HCT116 (cell line): ENCODE results near the gene PRSS36. TPM values are rescaled to one million over a fixed set of nuclear protein-coding genes. Genes with fewer than 3 reads are reported as not detected.
A peak's percentile ranks its signal among the peaks of the same experiment; 100 is the strongest.

Source experiments
- ATAC-seq: fragments of 200-7000 bp; cut with Tn5 transposase; 2 replicates; pipeline ENCODE4 v1.9.1; 2020; ENCODE audit warnings: mild to moderate bottlenecking, moderate library complexity
- BruUV-seq: library from RNA; stranded (reverse); fragments of 400-500 nt; replicated peaks from 2 replicates; lab custom pipeline; 2021; lab: Mats Ljungman, UMichigan
- CTCF ChIA-PET: fragments of 300-600 bp; sonication (Branson Sonifier 250); formaldehyde crosslinking; loops from one replicate; lab custom pipeline; 2021; ENCODE audit warnings: antibody characterized with exemption; lab: Charles Lee
- POLR2A ChIA-PET: fragments of 300-600, 350-600 bp; sonication (Branson Sonifier 250); formaldehyde crosslinking; loops from one replicate; lab custom pipeline; 2021; ENCODE audit warnings: antibody characterized with exemption; lab: Charles Lee
- RAD21 ChIA-PET, 2 experiments: fragments of 300-600 bp; sonication (Branson Sonifier 250); formaldehyde crosslinking; loops; one replicate each; lab custom pipeline; 2023; ENCODE audit warnings: low total read pairs in 2 of 2; ENCODE audit not compliant: uncharacterized antibody in 2 of 2, unreplicated experiment in 2 of 2, low non-redundant PET in 1 of 2; lab: Charles Lee
- DNase-seq: peaks from one replicate; pipeline ENCODE4 v3.0.0-alpha.2; 2010; ENCODE audit warnings: low read depth, low spot score
- H2AFZ ChIP-seq: fragments of 200-600 bp; shearing (Covaris generic), sonication (generic); 2 replicates; pipeline ENCODE4 v1.6.1; 2017; ENCODE audit warnings: low read depth, mixed run types, mixed read lengths, antibody characterized with exemption, low read length; ENCODE audit not compliant: poor library complexity, severe bottlenecking
- H3K27ac ChIP-seq: 2 replicates; pipeline ENCODE4 v1.5.1; 2012; ENCODE audit warnings: low read depth, low read length
- H3K27me3 ChIP-seq: fragments of 200-600 bp; sonication (generic); 2 replicates; pipeline ENCODE4 v1.6.1; 2016; ENCODE audit warnings: mixed run types, low read length, mixed read lengths; ENCODE audit not compliant: insufficient read depth
- H3K36me3 ChIP-seq, 2 experiments: fragments of 200-500 bp in 1 of 2; fragments of 200-600 bp in 1 of 2; sonication (Bioruptor generic) in 1 of 2; sonication (generic) in 1 of 2; 2 replicates each; pipeline versions ENCODE4 v1.5.1 to v1.6.1; 2014 to 2016; ENCODE audit warnings: low read length in 2 of 2, inconsistent platforms in 1 of 2, mixed read lengths in 1 of 2, mixed run types in 1 of 2; ENCODE audit not compliant: insufficient read depth in 2 of 2, control insufficient read depth in 1 of 2
- H3K4me1 ChIP-seq, 2 experiments: fragments of 200-600 bp in 1 of 2; sonication (generic) in 1 of 2; 2 replicates each; pipeline versions ENCODE4 v1.5.1 to v1.6.1; 2012 to 2017; ENCODE audit warnings: low read length in 2 of 2, inconsistent platforms in 1 of 2, mild to moderate bottlenecking in 1 of 2, mixed read lengths in 1 of 2, mixed run types in 1 of 2, moderate library complexity in 1 of 2; ENCODE audit not compliant: insufficient read depth in 2 of 2, control insufficient read depth in 1 of 2
- H3K4me2 ChIP-seq: fragments of 200-600 bp; sonication (generic); 2 replicates; pipeline ENCODE4 v1.6.1; 2017; ENCODE audit warnings: mixed run types, low read length, mixed read lengths
- H3K4me3 ChIP-seq, 2 experiments: fragments of 200-600 bp in 1 of 2; sonication (generic) in 1 of 2; replicated peaks in 1 of 2; 2 replicates each; pipeline ENCODE4 v1.5.1; 2011 to 2016; ENCODE audit warnings: low read length in 2 of 2, control low read depth in 1 of 2, low read depth in 1 of 2, mild to moderate bottlenecking in 1 of 2, mixed read lengths in 1 of 2, mixed run types in 1 of 2
- H3K79me2 ChIP-seq: fragments of 200-600 bp; sonication (generic); 2 replicates; pipeline ENCODE4 v1.6.1; 2017; ENCODE audit warnings: mild to moderate bottlenecking, mixed run types, low read length, moderate library complexity, mixed read lengths; ENCODE audit not compliant: insufficient read depth
- H3K9ac ChIP-seq: fragments of 200-600 bp; sonication (generic); 2 replicates; pipeline ENCODE4 v1.6.1; 2016; ENCODE audit warnings: low read length, mixed read lengths
- H3K9me2 ChIP-seq: fragments of 200-600 bp; sonication (generic), shearing (Covaris generic); 2 replicates; pipeline ENCODE4 v1.6.1; 2017; ENCODE audit warnings: mixed run types, mild to moderate bottlenecking, moderate library complexity; ENCODE audit not compliant: insufficient read depth
- H3K9me3 ChIP-seq, 2 experiments: fragments of 200-500 bp in 1 of 2; fragments of 200-600 bp in 1 of 2; sonication (Bioruptor generic) in 1 of 2; sonication (generic) in 1 of 2; 2 replicates each; pipeline ENCODE4 v1.6.1; 2014 to 2017; ENCODE audit warnings: low read length in 2 of 2, mixed read lengths in 2 of 2, inconsistent platforms in 1 of 2, low read depth in 1 of 2, mild to moderate bottlenecking in 1 of 2, mixed run types in 1 of 2, moderate library complexity in 1 of 2; ENCODE audit not compliant: control insufficient read depth in 1 of 2, insufficient read depth in 1 of 2
- H4K20me1 ChIP-seq: fragments of 200-600 bp; sonication (generic), shearing (Covaris generic); 2 replicates; pipeline ENCODE4 v1.6.1; 2017; ENCODE audit warnings: mixed run types, mild to moderate bottlenecking, moderate library complexity; ENCODE audit not compliant: insufficient read depth
- CEBPB ChIP-seq: IDR thresholded peaks from 2 replicates; pipeline ENCODE4 v1.6.1; 2012; ENCODE audit warnings: low read depth
- EGR1 ChIP-seq: IDR thresholded peaks from 2 replicates; pipeline ENCODE4 v1.6.1; 2012; ENCODE audit warnings: low read depth
- ELF1 ChIP-seq: IDR thresholded peaks from 2 replicates; pipeline ENCODE4 v1.6.1; 2012; ENCODE audit warnings: low read depth, borderline replicate concordance
- EZH2 ChIP-seq: fragments of 200-600 bp; sonication (generic); IDR thresholded peaks from 2 replicates; pipeline ENCODE4 v1.6.1; 2017; ENCODE audit warnings: antibody characterized with exemption, mixed run types
- FOSL1 ChIP-seq: IDR thresholded peaks from 2 replicates; pipeline ENCODE4 v1.6.1; 2012; ENCODE audit warnings: low read depth
- JUND ChIP-seq: IDR thresholded peaks from 2 replicates; pipeline ENCODE4 v1.6.1; 2012
- POLR2A ChIP-seq: IDR thresholded peaks from 2 replicates; pipeline ENCODE4 v1.7.0; 2011; ENCODE audit warnings: borderline replicate concordance; ENCODE audit not compliant: insufficient read depth, insufficient read length; ENCODE audit errors: extremely low read depth
- REST ChIP-seq: IDR thresholded peaks from 2 replicates; pipeline ENCODE4 v1.6.1; 2012; ENCODE audit warnings: low read depth
- SIN3A ChIP-seq: IDR thresholded peaks from 2 replicates; pipeline ENCODE4 v1.6.1; 2012; ENCODE audit warnings: low read depth
- TCF7L2 ChIP-seq: IDR thresholded peaks from 2 replicates; pipeline ENCODE4 v1.7.0; 2011; ENCODE audit warnings: borderline replicate concordance, inconsistent platforms; ENCODE audit not compliant: insufficient read depth, insufficient read length; ENCODE audit errors: extremely low read depth
- YY1 ChIP-seq: IDR thresholded peaks from 2 replicates; pipeline ENCODE4 v1.6.1; 2011; ENCODE audit warnings: low read length, low read depth, moderate library complexity, mild to moderate bottlenecking; ENCODE audit not compliant: insufficient replicate concordance; ENCODE audit errors: extremely low read depth
- ZBTB33 ChIP-seq: IDR thresholded peaks from 2 replicates; pipeline ENCODE4 v1.6.1; 2011; ENCODE audit warnings: mild to moderate bottlenecking, low read length, moderate library complexity; ENCODE audit not compliant: insufficient replicate concordance; ENCODE audit errors: extremely low read depth
- ZFX ChIP-seq: fragments of 450-650 bp; IDR thresholded peaks from 2 replicates; pipeline ENCODE4 v1.6.1; 2017
- intact Hi-C: fragments of 100-400 bp; cut with micrococcal nuclease; formaldehyde crosslinking; loops from 2 replicates; pipeline ENCODE4 v1.10.0; 2022
- total RNA-seq: library from RNA; stranded (reverse); gene quantifications from one replicate; pipeline ENCODE4 v1.2.1, GENCODE V29; 2021; ENCODE audit not compliant: unreplicated experiment

PRSS36 gene
- total RNA-seq, 1 experiment from 2014 or later: not detected

GRCh38 chr16:31110106-31111034 is 39.5 kb downstream of the PRSS36 start:
- peaks cover 21% of the 10 kb centered on the region for H3K79me2 ChIP-seq
- no peaks in the 10 kb centered on the region for H3K9me2 ChIP-seq
- RAD21 ChIA-PET: no interaction called here
- CTCF ChIA-PET: interaction anchor here (1.4 kb wide), 1 partner anchor 125 kb away, joined by 3 read pairs; the partner anchor contains the start of gene HSD3B7
- H3K9ac ChIP-seq: no peak overlapping the region
- no peaks in the 10 kb centered on the region for H3K9me3 ChIP-seq
- H4K20me1 ChIP-seq: no peaks in the 10 kb centered on the region
- peaks cover 10 to 38% of the 10 kb centered on the region in 2 experiments; a peak in 3 of 4 replicates for H3K4me1 ChIP-seq
- no peak overlapping the region for H3K4me2 ChIP-seq
- ATAC-seq: no peak
- no peak overlapping the region for H3K27ac ChIP-seq
- no peaks in the 10 kb centered on the region for H3K27me3 ChIP-seq
- no peak for TF ChIP-seq TCF7L2
- TF ChIP-seq ELF1: no peak
- no peak for TF ChIP-seq EGR1
- no peak for TF ChIP-seq ZFX
- TF ChIP-seq YY1: no peak
- TF ChIP-seq, all 23 proteins: peak for 0
- DNase-seq: no peak
- POLR2A ChIA-PET: no interaction called here
- BruUV-seq: no TSS peak
- no peak overlapping the region for H3K4me3 ChIP-seq
- peaks cover 14 to 39% of the 10 kb centered on the region in 2 experiments for H3K36me3 ChIP-seq
- no peak overlapping the region for H2AFZ ChIP-seq
- intact Hi-C loops: no loop called here

- Histone ChIP-seq H3K4me1 (peaks cover 10 to 37% of the 10 kb centered on the region in 2 experiments; a peak in 3 of 4 replicates), H3K4me2 (peak overlapping the region; percentile 83), H3K79me2 (peaks cover 21% of the 10 kb centered on the region), H3K4me3 (peak overlapping the region in 1 of 2 experiments; percentile 83; a peak in 2 of 4 replicates), H3K36me3 (peaks cover 14 to 39% of the 10 kb centered on the region in 2 experiments), H3K9ac (no peak overlapping the region; the same call in 1 of the 2 replicates), H3K27ac (no peak overlapping the region), H3K9me3 (no peaks in the 10 kb centered on the region), H4K20me1 (no peaks in the 10 kb centered on the region), H3K9me2 (no peaks in the 10 kb centered on the region), H3K27me3 (no peaks in the 10 kb centered on the region), H2AFZ (no peak overlapping the region)
- no peak for DNase-seq
- RAD21 ChIA-PET: no interaction called here
- CTCF ChIA-PET: interaction anchor here (1.4 kb wide), 1 partner anchor 124 kb away, joined by 3 read pairs; the partner anchor contains the start of gene HSD3B7
- POLR2A ChIA-PET: no interaction called here
- BruUV-seq: no TSS peak
- ATAC-seq: no peak
- intact Hi-C loops: loop anchor here (5.0 kb wide), 1 partner anchor 333 kb away; the partner anchor contains the start of gene ZNF843
- no peak for TF ChIP-seq JUND
- TF ChIP-seq ZBTB33: no peak
- TF ChIP-seq REST: no peak
- no peak for TF ChIP-seq CEBPB
- no peak for TF ChIP-seq FOSL1
- no peak for TF ChIP-seq EZH2
- TF ChIP-seq YY1: no peak
- TF ChIP-seq SIN3A: no peak
- no peak for TF ChIP-seq POLR2A
Measured at GRCh38 chr16:31109622-31110021, 40.2 kb downstream of the PRSS36 start.
